NB4 (cell line): ENCODE results near the gene MINDY1.

Experiments
- CTCF ChIP-seq: IDR thresholded peaks from one replicate; pipeline ENCODE4 v1.5.1; 2012; ENCODE audit warnings: low read depth, low read length
- MAX ChIP-seq: IDR thresholded peaks from 2 replicates; pipeline ENCODE4 v1.6.1; 2011; ENCODE audit warnings: low read depth, low read length
- POLR2A ChIP-seq: IDR thresholded peaks from 2 replicates; pipeline ENCODE4 v1.6.1; 2011; ENCODE audit warnings: mild to moderate bottlenecking; ENCODE audit not compliant: insufficient read length; ENCODE audit errors: extremely low read depth

GRCh38 chr1:151037032-151037431 lies 30.3 kb upstream of the MINDY1 start:
- TF ChIP-seq CTCF: no peak
- TF ChIP-seq MAX: no peak
- no peak for TF ChIP-seq POLR2A
